Ishikawa (cell line): ENCODE data around the gene DNAH17.

Experiments used
- CEBPB ChIP-seq: IDR thresholded peaks from 2 replicates; pipeline ENCODE4 v1.6.1; 2012
- CREB1 ChIP-seq: IDR thresholded peaks from 2 replicates; pipeline ENCODE4 v1.6.1; 2012; ENCODE audit warnings: low read depth
- EGR1 ChIP-seq: IDR thresholded peaks from 2 replicates; pipeline ENCODE4 v1.6.1; 2012
- EP300 ChIP-seq: IDR thresholded peaks from 2 replicates; pipeline ENCODE4 v1.6.1; 2012; ENCODE audit warnings: borderline replicate concordance
- FOXM1 ChIP-seq: IDR thresholded peaks from 2 replicates; pipeline ENCODE4 v1.6.1; 2012; ENCODE audit warnings: low read depth, borderline replicate concordance
- MAX ChIP-seq: IDR thresholded peaks from 2 replicates; pipeline ENCODE4 v1.6.1; 2012
- NFIC ChIP-seq: IDR thresholded peaks from 2 replicates; pipeline ENCODE4 v1.6.1; 2012
- RAD21 ChIP-seq: IDR thresholded peaks from 2 replicates; pipeline ENCODE4 v1.6.1; 2012; ENCODE audit warnings: low read depth
- REST ChIP-seq: IDR thresholded peaks from 2 replicates; pipeline ENCODE4 v1.6.1; 2012; ENCODE audit warnings: low read depth, mild to moderate bottlenecking
- TAF1 ChIP-seq: IDR thresholded peaks from 2 replicates; pipeline ENCODE4 v1.6.1; 2012; ENCODE audit warnings: low read depth, mild to moderate bottlenecking
- TCF12 ChIP-seq: IDR thresholded peaks from 2 replicates; pipeline ENCODE4 v1.6.1; 2012; ENCODE audit warnings: low read depth
- TEAD4 ChIP-seq: IDR thresholded peaks from 2 replicates; pipeline ENCODE4 v1.6.1; 2012
- USF1 ChIP-seq: IDR thresholded peaks from 2 replicates; pipeline ENCODE4 v1.6.1; 2012
- YY1 ChIP-seq: IDR thresholded peaks from 2 replicates; pipeline ENCODE4 v1.6.1; 2012; ENCODE audit warnings: low read depth
- ZBTB7A ChIP-seq: IDR thresholded peaks from 2 replicates; pipeline ENCODE4 v1.6.1; 2012; ENCODE audit warnings: low read depth

The DNAH17 gene

GRCh38 chr17:78530675-78531074 lies 46.5 kb downstream of the DNAH17 start:
- TF ChIP-seq ZBTB7A (no peak), REST (no peak), MAX (no peak), EGR1 (no peak), NFIC (no peak), TCF12 (no peak), FOXM1 (no peak), RAD21 (no peak), CREB1 (no peak), CEBPB (no peak), EP300 (no peak), TAF1 (no peak), YY1 (no peak), TEAD4 (no peak), USF1 (no peak)

- no peak for TF ChIP-seq REST
- peak; percentile 47 for TF ChIP-seq NFIC
- TF ChIP-seq YY1, result 0 out of 2 replicates have a peak, but pooled peaks have one; percentile 29
These were observed 47.1 kb downstream of the DNAH17 start for GRCh38 chr17:78529871-78530670.

- TF ChIP-seq TCF12, result no peak
These were observed 47.9 kb downstream of the DNAH17 start for GRCh38 chr17:78529251-78529650.

GRCh38 chr17:78528541-78528940 lies 48.7 kb downstream of the DNAH17 start:
- TF ChIP-seq CREB1 (no peak), TEAD4 (no peak), EP300 (no peak)

- TF ChIP-seq NFIC (no peak), TEAD4 (no peak), CREB1 (no peak)
These were observed 49.9 kb downstream of the DNAH17 start for GRCh38 chr17:78527345-78527744.

GRCh38 chr17:78526231-78527025 lies 50.8 kb downstream of the DNAH17 start:
- no peak for TF ChIP-seq CREB1
- no peak for TF ChIP-seq TCF12
- TF ChIP-seq MAX, result no peak; the same call in 1 of the 2 replicates
- no peak for TF ChIP-seq TEAD4
- TF ChIP-seq EP300, result no peak
- TF ChIP-seq RAD21, result no peak
- no peak for TF ChIP-seq YY1
- TF ChIP-seq USF1, result no peak
- no peak for TF ChIP-seq NFIC
- TF ChIP-seq TAF1, result no peak
- TF ChIP-seq REST, result no peak
- TF ChIP-seq ZBTB7A, result no peak
